ENCODE data around the gene ADAMTS10. TPM values are rescaled to one million over a fixed set of nuclear protein-coding genes. Genes with fewer than 3 reads are reported as not detected.

Gene ADAMTS10
- total RNA-seq, 2 experiments from 2014 or later, result 67.5 to 72.9 TPM

GRCh38 chr19:8630796-8631424 is 20.4 kb upstream of the ADAMTS10 start:
- H3K27ac Mint-ChIP-seq, result no peak overlapping the region

GRCh38 chr19:8629996-8630683 is 19.6 kb upstream of the ADAMTS10 start, which contains the start of gene NFILZ:
TSS of gene NFILZ (plus strand) at chr19:8630633. CDS start at chr19:8676766, 46,133 bp downstream.
- Histone ChIP-seq H3K9me3 (ENCODE audit: control insufficient read depth in 1 of 2, insufficient read depth in 1 of 2, low read length in 2 of 2) (no peaks in the 10 kb centered on the region), H3K36me3 (ENCODE audit: insufficient read depth, low read length) (no peaks in the 10 kb centered on the region), H3K4me3 (ENCODE audit: low read length) (no peak within 1 kb of the TSS), H3K27me3 (ENCODE audit: control insufficient read depth in 1 of 2, insufficient read depth in 2 of 2, low read length in 2 of 2) (no peaks in the 10 kb centered on the region), H3K4me1 (ENCODE audit: insufficient read depth, low read length) (peaks cover 3% of the 10 kb centered on the region), H3K27ac (ENCODE audit: low read depth in 1 of 2, low read length in 2 of 2) (no peak within 1 kb of the TSS)
- DNase-seq (no peak), ATAC-seq (ENCODE audit: poor library complexity) (no peak)
- Mint-ChIP-seq H3K4me1 (ENCODE audit: low read depth) (no peaks in the 10 kb centered on the region), H3K27ac (no peak within 1 kb of the TSS), H3K4me3 (no peak within 1 kb of the TSS), H3K27me3 (no peaks in the 10 kb centered on the region), H3K9me3 (no peaks in the 10 kb centered on the region), H3K36me3 (ENCODE audit: low read depth) (no peaks in the 10 kb centered on the region)
- ChIA-PET CTCF (no interaction called here), POLR2A (no interaction called here)
- intact Hi-C loops (cut with DNase I, micrococcal nuclease), result no loop called here
- no peak for TF ChIP-seq CTCF (IDR thresholded peaks at IDR 0.05)

More at GRCh38 chr19:8630796-8631424, 20.4 kb upstream of the ADAMTS10 start:
- Mint-ChIP-seq H3K4me3 (no peak overlapping the region), H3K9me3 (no peaks in the 10 kb centered on the region), H3K36me3 (ENCODE audit: low read depth) (no peaks in the 10 kb centered on the region), H3K4me1 (ENCODE audit: low read depth) (no peaks in the 10 kb centered on the region), H3K27me3 (no peaks in the 10 kb centered on the region)
- TF ChIP-seq CTCF (IDR thresholded peaks at IDR 0.05), result no peak
- ChIA-PET POLR2A (no interaction called here), CTCF (no interaction called here)
- intact Hi-C loops (cut with DNase I, micrococcal nuclease), result no loop called here
- Histone ChIP-seq H3K27me3 (ENCODE audit: control insufficient read depth in 1 of 2, insufficient read depth in 2 of 2, low read length in 2 of 2) (no peaks in the 10 kb centered on the region), H3K4me1 (ENCODE audit: insufficient read depth, low read length) (peaks cover 3% of the 10 kb centered on the region), H3K27ac (ENCODE audit: low read depth in 1 of 2, low read length in 2 of 2) (no peak overlapping the region), H3K36me3 (ENCODE audit: insufficient read depth, low read length) (no peaks in the 10 kb centered on the region), H3K9me3 (ENCODE audit: control insufficient read depth in 1 of 2, insufficient read depth in 1 of 2, low read length in 2 of 2) (no peaks in the 10 kb centered on the region), H3K4me3 (ENCODE audit: low read length) (no peak overlapping the region)
- DNase-seq (no peak), ATAC-seq (ENCODE audit: poor library complexity) (no peak)

GRCh38 chr19:8629184-8629583 is 18.7 kb upstream of the ADAMTS10 start:
- no peaks in the 10 kb centered on the region for H3K27me3 Mint-ChIP-seq
- Histone ChIP-seq H3K4me3 (ENCODE audit: low read length) (no peak overlapping the region), H3K27me3 (ENCODE audit: control insufficient read depth in 1 of 2, insufficient read depth in 2 of 2, low read length in 2 of 2) (no peaks in the 10 kb centered on the region), H3K4me1 (ENCODE audit: insufficient read depth, low read length) (peaks cover 3% of the 10 kb centered on the region), H3K9me3 (ENCODE audit: control insufficient read depth in 1 of 2, insufficient read depth in 1 of 2, low read length in 2 of 2) (no peaks in the 10 kb centered on the region), H3K36me3 (ENCODE audit: insufficient read depth, low read length) (no peaks in the 10 kb centered on the region), H3K27ac (ENCODE audit: low read depth in 1 of 2, low read length in 2 of 2) (no peak overlapping the region)
- no peak for TF ChIP-seq CTCF (IDR thresholded peaks at IDR 0.05)
- H3K4me3 Mint-ChIP-seq, result no peak overlapping the region
- no peak overlapping the region for H3K27ac Mint-ChIP-seq
- intact Hi-C loops (cut with DNase I, micrococcal nuclease), result no loop called here
- no peak for ATAC-seq (ENCODE audit: poor library complexity)
- DNase-seq, result no peak
- POLR2A ChIA-PET, result no interaction called here
- H3K4me1 Mint-ChIP-seq (ENCODE audit: low read depth), result no peaks in the 10 kb centered on the region
- no peaks in the 10 kb centered on the region for H3K36me3 Mint-ChIP-seq (ENCODE audit: low read depth)
- H3K9me3 Mint-ChIP-seq, result no peaks in the 10 kb centered on the region
- CTCF ChIA-PET, result no interaction called here

All from CD4-positive, alpha-beta T cell (primary cell).